ENCODE data around the gene ADCY2.

ADCY2 gene

GRCh38 chr5:7518947-7519560 is 123.1 kb downstream of the ADCY2 start:
- DNase-seq: no peak

GRCh38 chr5:7519564-7519963 is 123.6 kb downstream of the ADCY2 start:
- DNase-seq: no peak

- DNase-seq: no peak
These were observed 133.9 kb downstream of the ADCY2 start for GRCh38 chr5:7529880-7530279.

GRCh38 chr5:7533941-7534340 is 138.0 kb downstream of the ADCY2 start:
- DNase-seq: no peak

- DNase-seq: no peak
These were observed 138.6 kb downstream of the ADCY2 start for GRCh38 chr5:7534505-7534904.

GRCh38 chr5:7537573-7537972 is 141.6 kb downstream of the ADCY2 start:
- no peak for DNase-seq

- DNase-seq: no peak
These were observed 143.6 kb downstream of the ADCY2 start for GRCh38 chr5:7539571-7539970.

GRCh38 chr5:7540736-7541485 is 145.0 kb downstream of the ADCY2 start:
- DNase-seq: no peak

- DNase-seq: no peak
These were observed 146.0 kb downstream of the ADCY2 start for GRCh38 chr5:7541898-7542297.

GRCh38 chr5:7546555-7546954 is 150.6 kb downstream of the ADCY2 start:
- no peak for DNase-seq

- no peak for DNase-seq
These were observed 152.7 kb downstream of the ADCY2 start for GRCh38 chr5:7548596-7548995.

- DNase-seq: no peak
These were observed 169.6 kb downstream of the ADCY2 start for GRCh38 chr5:7565559-7565958.

GRCh38 chr5:7576023-7576715 is 180.2 kb downstream of the ADCY2 start:
- DNase-seq: no peak

GRCh38 chr5:7577381-7577780 is 181.4 kb downstream of the ADCY2 start:
- no peak for DNase-seq

GRCh38 chr5:7578071-7578470 is 182.1 kb downstream of the ADCY2 start:
- no peak for DNase-seq

GRCh38 chr5:7584749-7585148 is 188.8 kb downstream of the ADCY2 start:
- DNase-seq: no peak

- no peak for DNase-seq
These were observed 189.9 kb downstream of the ADCY2 start for GRCh38 chr5:7585807-7586206.

GRCh38 chr5:7586480-7586879 is 190.5 kb downstream of the ADCY2 start:
- no peak for DNase-seq

GRCh38 chr5:7589800-7590199 is 193.9 kb downstream of the ADCY2 start:
- DNase-seq: no peak

GRCh38 chr5:7592910-7593309 is 197.0 kb downstream of the ADCY2 start:
- DNase-seq: no peak

GRCh38 chr5:7597059-7597642 is 201.2 kb downstream of the ADCY2 start:
- no peak for DNase-seq

- no peak for DNase-seq
These were observed 211.0 kb downstream of the ADCY2 start for GRCh38 chr5:7606840-7607465.

- no peak for DNase-seq
These were observed 212.8 kb downstream of the ADCY2 start for GRCh38 chr5:7608772-7609171.
